Esophagus muscularis mucosa (tissue), 4 donors: ENCODE results near the gene ART5.
"Not testable (repeated sequence)": the region's sequence is repeated elsewhere in the genome, so short reads cannot be mapped to it uniquely, and the experiment has no call there.

Experiments
- EP300 ChIP-seq: sonication (generic); formaldehyde crosslinking; IDR thresholded peaks from one replicate; pipeline ENCODE4 v1.6.1; 2017; ENCODE audit warnings: antibody characterized with exemption
- POLR2A ChIP-seq: fragments of 450-650 bp; IDR thresholded peaks from one replicate; pipeline ENCODE4 v1.6.1; 2017; ENCODE audit warnings: antibody characterized with exemption, moderate library complexity, mild to moderate bottlenecking, low read depth
- POLR2AphosphoS5 ChIP-seq, 2 donors: sonication (generic); formaldehyde crosslinking; IDR thresholded peaks; one replicate each; pipeline ENCODE4 v1.6.1; 2017; ENCODE audit warnings: antibody characterized with exemption in 2 of 2
- TF ChIP-seq, protein P1 (sequence below), 3 experiments: fragments of 200-600 bp in 2 of 3; fragments of 450-650 bp in 1 of 3; sonication (generic) in 2 of 3; IDR thresholded peaks; one replicate each; pipeline ENCODE4 v1.5.1; 2017 to 2019; ENCODE audit warnings: antibody characterized with exemption in 3 of 3, mild to moderate bottlenecking in 2 of 3, moderate library complexity in 1 of 3

DNA sequence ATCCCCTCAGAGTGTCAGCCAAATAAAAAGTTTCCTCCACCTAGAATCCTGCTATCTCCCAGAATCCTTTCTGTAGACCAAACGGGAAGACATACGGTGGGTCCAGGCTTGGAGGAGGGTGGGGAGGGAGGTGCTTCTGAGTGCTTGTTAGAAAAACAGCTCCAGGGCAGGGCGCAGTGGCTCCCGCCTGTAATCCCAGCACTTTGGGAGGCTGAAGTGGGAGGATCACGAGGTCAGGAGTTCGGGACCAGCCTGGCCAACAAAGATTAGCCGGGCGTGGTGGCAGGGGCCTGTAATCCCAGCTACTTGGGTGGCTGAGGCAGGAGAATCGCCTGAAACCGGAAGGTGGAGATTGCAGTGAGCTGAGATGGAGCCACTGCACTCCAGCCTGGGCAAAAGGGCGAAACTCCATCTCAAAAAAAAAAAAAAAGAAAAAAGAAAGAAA lies 1.3 kb upstream of the ART5 start:
- TF ChIP-seq, protein P1, sequence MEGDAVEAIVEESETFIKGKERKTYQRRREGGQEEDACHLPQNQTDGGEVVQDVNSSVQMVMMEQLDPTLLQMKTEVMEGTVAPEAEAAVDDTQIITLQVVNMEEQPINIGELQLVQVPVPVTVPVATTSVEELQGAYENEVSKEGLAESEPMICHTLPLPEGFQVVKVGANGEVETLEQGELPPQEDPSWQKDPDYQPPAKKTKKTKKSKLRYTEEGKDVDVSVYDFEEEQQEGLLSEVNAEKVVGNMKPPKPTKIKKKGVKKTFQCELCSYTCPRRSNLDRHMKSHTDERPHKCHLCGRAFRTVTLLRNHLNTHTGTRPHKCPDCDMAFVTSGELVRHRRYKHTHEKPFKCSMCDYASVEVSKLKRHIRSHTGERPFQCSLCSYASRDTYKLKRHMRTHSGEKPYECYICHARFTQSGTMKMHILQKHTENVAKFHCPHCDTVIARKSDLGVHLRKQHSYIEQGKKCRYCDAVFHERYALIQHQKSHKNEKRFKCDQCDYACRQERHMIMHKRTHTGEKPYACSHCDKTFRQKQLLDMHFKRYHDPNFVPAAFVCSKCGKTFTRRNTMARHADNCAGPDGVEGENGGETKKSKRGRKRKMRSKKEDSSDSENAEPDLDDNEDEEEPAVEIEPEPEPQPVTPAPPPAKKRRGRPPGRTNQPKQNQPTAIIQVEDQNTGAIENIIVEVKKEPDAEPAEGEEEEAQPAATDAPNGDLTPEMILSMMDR (IDR thresholded peaks at IDR 0.05), result not testable (repeated sequence)
- TF ChIP-seq EP300; POLR2A; POLR2AphosphoS5 (IDR thresholded peaks at IDR 0.05): not testable (repeated sequence)
